ENCODE data around the gene ZNF669.

Gene ZNF669

GRCh38 chr1:247110627-247111258 is 6.6 kb upstream of the ZNF669 start:
- DNase-seq = no peak

GRCh38 chr1:247107694-247108093 is 3.5 kb upstream of the ZNF669 start:
- DNase-seq = no peak

- DNase-seq = no peak
These were observed 1.8 kb upstream of the ZNF669 start for GRCh38 chr1:247105966-247106365.

GRCh38 chr1:247104965-247105364 is 809 bp upstream of the ZNF669 start:
- DNase-seq = no peak

GRCh38 chr1:247102381-247102780 is 1.8 kb downstream of the ZNF669 start:
- no peak for DNase-seq

GRCh38 chr1:247100676-247101279 is 3.4 kb downstream of the ZNF669 start:
- no peak for DNase-seq

- no peak for DNase-seq
These were observed 7.2 kb downstream of the ZNF669 start for GRCh38 chr1:247096958-247097357.

- no peak for DNase-seq
These were observed 7.6 kb downstream of the ZNF669 start for GRCh38 chr1:247096544-247096943.

- DNase-seq = no peak
These were observed 8.0 kb downstream of the ZNF669 start for GRCh38 chr1:247096112-247096511.

GRCh38 chr1:247090455-247090854 is 13.7 kb downstream of the ZNF669 start:
- DNase-seq = no peak

GRCh38 chr1:247089616-247090375 is 14.4 kb downstream of the ZNF669 start:
- no peak for DNase-seq

- DNase-seq = no peak
These were observed 15.2 kb downstream of the ZNF669 start for GRCh38 chr1:247088967-247089366.

GRCh38 chr1:247087256-247087655 is 16.9 kb downstream of the ZNF669 start:
- no peak for DNase-seq

- DNase-seq = no peak
These were observed 18.8 kb downstream of the ZNF669 start for GRCh38 chr1:247085310-247085709.

- no peak for DNase-seq
These were observed 19.4 kb downstream of the ZNF669 start for GRCh38 chr1:247084771-247085170.

GRCh38 chr1:247079141-247079874 is 24.8 kb downstream of the ZNF669 start:
- DNase-seq = peak; percentile 12

- peak; percentile 70 for DNase-seq
These were observed 25.7 kb downstream of the ZNF669 start, which contains the start of gene ZNF670 for GRCh38 chr1:247078258-247079140. TSS of gene ZNF670 (minus strand) at chr1:247078811. CDS start at chr1:247078596, 215 bp downstream.

- peak; percentile 5 for DNase-seq
These were observed 26.3 kb downstream of the ZNF669 start for GRCh38 chr1:247077876-247078257.

GRCh38 chr1:247077213-247077612 is 26.9 kb downstream of the ZNF669 start:
- DNase-seq = no peak

- DNase-seq = no peak
These were observed 33.5 kb downstream of the ZNF669 start for GRCh38 chr1:247070645-247071044.

- DNase-seq = no peak
These were observed 39.9 kb downstream of the ZNF669 start for GRCh38 chr1:247064304-247064703.

- DNase-seq = no peak
These were observed 43.4 kb downstream of the ZNF669 start for GRCh38 chr1:247060771-247061170.
